Stimulated activated naive CD8-positive, alpha-beta T cell treated with anti-CD3 and anti-CD28 coated beads, Interleukin-15, Interleukin-2, amounts not matched to agents 100 U/mL and 50 U/mL, for 24 hours (primary cell): ENCODE measurements around the gene EPB41L1.

Experiments
- ATAC-seq: fragments of 150-1000 bp; cut with Tn5 transposase; one replicate; pipeline ENCODE4 v1.10.0; 2021
- DNase-seq: peaks from one replicate; pipeline ENCODE4 v3.0.0; 2021

EPB41L1 gene

GRCh38 chr20:36262440-36262839 is 107.9 kb downstream of the EPB41L1 start:
- ATAC-seq = no peak
- DNase-seq = no peak

GRCh38 chr20:36264426-36265246 is 110.1 kb downstream of the EPB41L1 start:
- DNase-seq = no peak
- no peak for ATAC-seq

GRCh38 chr20:36266189-36266588 is 111.6 kb downstream of the EPB41L1 start:
- ATAC-seq (no peak), DNase-seq (no peak)

- no peak for ATAC-seq
- no peak for DNase-seq
These were observed 113.3 kb downstream of the EPB41L1 start for GRCh38 chr20:36267605-36268381.

- no peak for ATAC-seq
- no peak for DNase-seq
These were observed 114.2 kb downstream of the EPB41L1 start for GRCh38 chr20:36268440-36269342.

GRCh38 chr20:36269507-36269906 is 115.0 kb downstream of the EPB41L1 start:
- no peak for DNase-seq
- ATAC-seq = no peak

- ATAC-seq = no peak
- no peak for DNase-seq
These were observed 116.5 kb downstream of the EPB41L1 start for GRCh38 chr20:36270744-36271638.

GRCh38 chr20:36271639-36272546 is 117.4 kb downstream of the EPB41L1 start:
- no peak for ATAC-seq
- DNase-seq = no peak

- DNase-seq (no peak), ATAC-seq (no peak)
These were observed 118.1 kb downstream of the EPB41L1 start for GRCh38 chr20:36272547-36273220.

- ATAC-seq = no peak
These were observed 119.1 kb downstream of the EPB41L1 start for GRCh38 chr20:36273414-36274180.

GRCh38 chr20:36274181-36274841 is 119.8 kb downstream of the EPB41L1 start:
- DNase-seq (no peak), ATAC-seq (no peak)

More at GRCh38 chr20:36273414-36274180, 119.1 kb downstream of the EPB41L1 start:
- peak; percentile 8 for DNase-seq

GRCh38 chr20:36275011-36275410 is 120.5 kb downstream of the EPB41L1 start:
- DNase-seq (no peak), ATAC-seq (no peak)

- ATAC-seq = no peak
- no peak for DNase-seq
These were observed 121.1 kb downstream of the EPB41L1 start for GRCh38 chr20:36275441-36276189.

- DNase-seq (no peak), ATAC-seq (no peak)
These were observed 123.0 kb downstream of the EPB41L1 start for GRCh38 chr20:36277546-36277945.

- DNase-seq (no peak), ATAC-seq (no peak)
These were observed 124.8 kb downstream of the EPB41L1 start for GRCh38 chr20:36279362-36279761.

- no peak for DNase-seq
- no peak for ATAC-seq
These were observed 125.2 kb downstream of the EPB41L1 start for GRCh38 chr20:36279776-36280175.

- ATAC-seq (no peak), DNase-seq (no peak)
These were observed 127.3 kb downstream of the EPB41L1 start for GRCh38 chr20:36281785-36282380.
